Measurements from ENCODE around the gene MLXIPL.

DNA sequence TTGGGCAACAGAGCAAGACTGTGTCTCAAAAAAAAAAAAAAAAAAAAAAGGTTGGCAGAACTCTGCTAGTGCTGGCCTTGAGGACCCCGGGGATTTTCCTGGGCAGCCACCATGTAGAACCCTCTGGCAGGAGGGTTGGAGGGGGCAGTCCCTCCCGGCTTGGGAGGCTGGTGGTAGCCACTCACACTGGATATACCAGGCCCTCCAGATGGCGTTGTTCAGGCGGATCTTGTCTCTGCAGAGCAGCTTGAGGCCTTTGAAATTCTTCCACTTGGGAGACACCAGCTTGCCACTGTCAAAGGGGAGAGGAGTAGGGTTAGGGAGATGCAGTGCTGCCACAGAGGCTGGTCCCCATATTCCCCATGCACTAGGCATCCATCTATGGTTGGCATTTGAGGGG lies 8.4 kb downstream of the MLXIPL start:
- TF ChIP-seq CTCF (IDR thresholded peaks at IDR 0.05; ENCODE audit: extremely low read depth in 1 of 2, insufficient read depth in 1 of 2, low read depth in 1 of 2, low read length in 2 of 2) (no peak), FOS (IDR thresholded peaks at IDR 0.05; ENCODE audit: borderline replicate concordance, insufficient read depth, low read length) (no peak), POLR2A (IDR thresholded peaks at IDR 0.05; ENCODE audit: low read depth, low read length) (no peak), EZH2 (IDR thresholded peaks at IDR 0.05; ENCODE audit: borderline replicate concordance, low read depth, low read length, severe bottlenecking) (no peak), MAX (IDR thresholded peaks at IDR 0.05; ENCODE audit: insufficient read depth, insufficient read length) (no peak), JUN (IDR thresholded peaks at IDR 0.05; ENCODE audit: borderline replicate concordance, insufficient read depth, insufficient read length, low read depth) (no peak)

Data from endothelial cell of umbilical vein (primary cell).